Spleen (tissue), 7 donors: ENCODE measurements around the gene PLAGL1.

ENCODE experiments used
- CTCF ChIP-seq, 11 experiments: fragments of 200-600 bp in 7 of 11; fragments of 450-650 bp in 4 of 11; sonication (generic) in 4 of 11; IDR thresholded peaks in 8 of 11; conservative IDR thresholded peaks in 3 of 11; 1 replicate in 7 of 11; 2 replicates in 4 of 11; pipeline versions ENCODE4 v1.4.0 to v1.8.0; 2016 to 2021; ENCODE audit warnings: antibody characterized with exemption in 11 of 11, inconsistent platforms in 4 of 11, mild to moderate bottlenecking in 1 of 11
- POLR2AphosphoS5 ChIP-seq, 3 donors: sonication (generic); formaldehyde crosslinking; IDR thresholded peaks; one replicate each; pipeline ENCODE4 v1.5.1; 2017; ENCODE audit warnings: antibody characterized with exemption in 3 of 3
- donor health status: DM: no; HTN: no; CAD: no; lungs with moderate emphysema.
- donor health status: DM: no; HTN: no; CAD: no.
- donor health status: DM: no; HTN: no; CAD: no.

GRCh38 chr6:144033816-144034735 is 26.0 kb upstream of the PLAGL1 start:
- TF ChIP-seq CTCF (IDR thresholded peaks at IDR 0.05 in 8 of 11, conservative IDR thresholded peaks at IDR 0.05 in 3 of 11) (no peak), POLR2AphosphoS5 (IDR thresholded peaks at IDR 0.05) (no peak)
